Measurements from ENCODE around the gene FOXA2. TPM values are rescaled to one million over a fixed set of nuclear protein-coding genes. Genes with fewer than 3 reads are reported as not detected.

FOXA2 gene
- total and polyA plus RNA-seq, 9 of the 15 experiments (the other 6 are each of a cell fraction or from before 2014, with no cell fraction given): 0.10 to 1.0 (median 0.25) TPM

DNA sequence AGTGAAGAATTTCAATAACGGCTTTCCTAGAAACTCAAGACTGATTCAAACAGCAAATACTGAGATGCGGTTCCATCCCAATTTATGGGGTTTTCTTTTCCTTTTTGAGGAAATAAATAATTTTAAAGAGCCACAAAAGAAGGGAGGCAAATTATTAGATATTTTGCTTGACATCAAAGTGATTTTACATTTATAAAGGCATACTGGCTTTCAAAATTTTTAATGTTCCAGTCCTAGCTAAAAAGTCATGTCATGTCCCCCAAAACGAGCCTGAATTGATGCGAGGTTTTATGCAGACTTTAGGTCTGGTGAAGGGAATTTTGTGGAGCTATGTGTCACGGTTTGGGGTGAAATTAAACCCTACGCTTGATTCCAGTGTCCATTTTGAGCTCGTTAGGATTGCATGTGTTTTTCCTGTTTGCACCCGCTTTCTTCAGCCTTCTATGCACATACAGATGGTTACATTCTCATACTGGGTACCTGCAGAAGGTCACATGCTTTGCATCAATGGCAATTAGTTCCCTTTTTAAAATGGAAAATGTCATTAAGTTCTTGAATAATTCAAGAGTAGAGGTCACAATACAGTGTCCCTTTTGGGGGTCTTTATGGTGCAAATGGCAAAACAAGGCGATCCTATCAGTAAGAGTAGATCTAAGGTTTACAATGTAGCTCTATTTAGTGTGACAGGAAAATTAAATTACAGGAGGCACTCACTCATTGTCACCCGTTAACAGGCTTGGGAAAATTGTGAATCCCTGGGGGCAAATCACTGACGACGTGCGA, 17.3 kb downstream of the FOXA2 start:
- no TSS peak for BruUV-seq (replicated peaks)
- CTCF ChIA-PET (ENCODE audit: low intra/inter-chr PET ratio): no interaction called here
- H4K20me1 ChIP-seq (replicated peaks; ENCODE audit: control insufficient read depth, insufficient read depth, low read length): no peaks in the 10 kb centered on the region
- FAIRE-seq (no peak), DNase-seq (ENCODE audit: extremely low read depth in 1 of 4, low spot score in 3 of 4) (no peak), ATAC-seq (no peak)
- intact Hi-C loops (cut with micrococcal nuclease) (no loop called here), in situ Hi-C loops (cut with MboI) (no loop called here)
- peaks cover 7 to 12% of the 10 kb centered on the region in 2 experiments; a peak in 4 of 5 replicates for H3K4me1 ChIP-seq (replicated peaks in 1 of 2; ENCODE audit: control insufficient read depth in 2 of 2, insufficient read depth in 2 of 2, low read length in 2 of 2)
- no peak overlapping the region for H3K4me3 ChIP-seq
- H2AFZ ChIP-seq (ENCODE audit: low read depth, low read length): peak overlapping the region; percentile 55; the same call in 1 of the 2 replicates
- H3K79me2 ChIP-seq (ENCODE audit: control insufficient read depth, insufficient read depth, low read length): no peaks in the 10 kb centered on the region
- H3K9me3 ChIP-seq (replicated peaks; ENCODE audit: control insufficient read depth, insufficient read depth, low read depth, low read length): no peaks in the 10 kb centered on the region
- no peaks in the 10 kb centered on the region for H3K9me1 ChIP-seq (ENCODE audit: control insufficient read depth, insufficient read depth, low read length)
- no peaks in the 10 kb centered on the region for H3K27me3 ChIP-seq (ENCODE audit: control insufficient read depth in 2 of 2, insufficient read depth in 2 of 2, low read length in 2 of 2)
- H3K9ac ChIP-seq (ENCODE audit: insufficient read depth in 1 of 2, low read depth in 2 of 2, low read length in 2 of 2): no peak overlapping the region
- POLR2A ChIA-PET: interaction anchor here (0.6 kb wide), 1 partner anchor 135 kb away, joined by 5 read pairs; no protein-coding TSS in a partner anchor
- no peak overlapping the region for H3K27ac ChIP-seq (ENCODE audit: extremely low read depth, low read depth, low read length)
- 18% methylated on average over 11 of the region's 13 CpGs for WGBS (ENCODE audit: insufficient coverage, low coverage, missing lambda C conversion rate)
- no peaks in the 10 kb centered on the region for H3K36me3 ChIP-seq (ENCODE audit: control insufficient read depth, insufficient read depth, low read length)
- no peak overlapping the region for H3K4me2 ChIP-seq (ENCODE audit: insufficient read depth, low read length)
- TF ChIP-seq ZNF561 (CRISPR knock-in tag; conservative IDR thresholded peaks at IDR 0.05): no peak
- TF ChIP-seq CBX8 (IDR thresholded peaks at IDR 0.05; ENCODE audit: borderline replicate concordance, extremely low read depth, low read depth, low read length, poor library complexity, severe bottlenecking): peak; percentile 66
- TF ChIP-seq NELFE (IDR thresholded peaks at IDR 0.05; ENCODE audit: insufficient read depth, insufficient read length): no peak
- TF ChIP-seq DMBX1 (CRISPR knock-in tag; IDR thresholded peaks at IDR 0.05; ENCODE audit: borderline replicate concordance): no peak
- no peak for TF ChIP-seq CSDE1 (IDR thresholded peaks at IDR 0.05)
- peak; percentile 75 for TF ChIP-seq CBX2 (IDR thresholded peaks at IDR 0.05; ENCODE audit: insufficient read depth, low read length, poor library complexity, severe bottlenecking)
- no peak for TF ChIP-seq HOXB6 (CRISPR knock-in tag; IDR thresholded peaks at IDR 0.05; ENCODE audit: borderline replicate concordance)
- TF ChIP-seq ZNF41 (CRISPR knock-in tag; conservative IDR thresholded peaks at IDR 0.05): no peak
- TF ChIP-seq FOXJ2 (tag; IDR thresholded peaks at IDR 0.05): no peak
- TF ChIP-seq XRCC3 (IDR thresholded peaks at IDR 0.05): no peak
- TF ChIP-seq ZNF511 (CRISPR knock-in tag; IDR thresholded peaks at IDR 0.05): no peak
- no peak for TF ChIP-seq ARID3B (CRISPR knock-in tag; IDR thresholded peaks at IDR 0.05; ENCODE audit: borderline replicate concordance)
- TF ChIP-seq HMGN3 (IDR thresholded peaks at IDR 0.05; ENCODE audit: borderline replicate concordance, extremely low read depth, insufficient read length, low read depth, low read length): no peak
- no peak for TF ChIP-seq SOX6 (IDR thresholded peaks at IDR 0.05)
- TF ChIP-seq EP300 (IDR thresholded peaks at IDR 0.05; ENCODE audit: low read length): peak; percentile 31; the same call in 1 of the 2 replicates
- no peak for TF ChIP-seq MLLT1 (IDR thresholded peaks at IDR 0.05)
- TF ChIP-seq ZNF253 (CRISPR knock-in tag; conservative IDR thresholded peaks at IDR 0.05): no peak
- TF ChIP-seq ILF3 (IDR thresholded peaks at IDR 0.05; ENCODE audit: borderline replicate concordance): no peak
- TF ChIP-seq KAT2B (IDR thresholded peaks at IDR 0.05; ENCODE audit: low read depth, low read length): no peak

Measured in K562 (cell line).